K562 (cell line): ENCODE results near the gene CAPN7.

Source experiments
- CHD4 ChIP-seq: fragments of 200-600 bp; sonication (generic); IDR thresholded peaks from 3 replicates; pipeline ENCODE4 v1.6.1; 2012; ENCODE audit warnings: low read depth, mild to moderate bottlenecking, mixed read lengths, low read length, inconsistent platforms; ENCODE audit not compliant: insufficient read depth, insufficient replicate concordance, poor library complexity, severe bottlenecking
- HNRNPK ChIP-seq: fragments of 200-400 bp; formaldehyde crosslinking; IDR thresholded peaks from one replicate; pipeline ENCODE4 v1.6.1; 2018; ENCODE audit warnings: mild to moderate bottlenecking, low read depth, low read length; ENCODE audit not compliant: poor library complexity, severe bottlenecking
- KAT7 ChIP-seq: sonication (generic); formaldehyde crosslinking; IDR thresholded peaks from 2 replicates; pipeline ENCODE4 v1.8.0; 2022; ENCODE audit warnings: missing genetic modification reagents, mild to moderate bottlenecking, borderline replicate concordance
- RFX7 ChIP-seq: fragments of 250-450 bp; sonication (Bioruptor Pico); IDR thresholded peaks from 2 replicates; pipeline ENCODE4 v1.5.1; 2021; ENCODE audit warnings: mild to moderate bottlenecking
- SIN3A ChIP-seq, 2 experiments: fragments of 150-350 bp in 1 of 2; IDR thresholded peaks; 2 replicates each; pipeline ENCODE4 v1.6.1; 2011 to 2016; ENCODE audit warnings: borderline replicate concordance in 2 of 2, low read depth in 2 of 2, low read length in 2 of 2, mild to moderate bottlenecking in 2 of 2, moderate library complexity in 2 of 2; ENCODE audit not compliant: control insufficient read depth in 1 of 2
- TARDBP ChIP-seq: fragments of 450-650 bp; IDR thresholded peaks from 2 replicates; pipeline ENCODE4 v1.6.1; 2016
- ZNF121 ChIP-seq: sonication (generic); formaldehyde crosslinking; conservative IDR thresholded peaks from 2 replicates; pipeline ENCODE4 v1.8.0; 2022; ENCODE audit warnings: missing genetic modification reagents
- TF ChIP-seq, protein P1 (sequence below), 3 experiments: IDR thresholded peaks in 2 of 3; conservative IDR thresholded peaks in 1 of 3; 2 replicates each; pipeline ENCODE4 v1.5.1; 2011 to 2012; ENCODE audit warnings: low read length in 3 of 3, mild to moderate bottlenecking in 3 of 3, control low read depth in 2 of 3, improper control_type of control experiment in 1 of 3, inconsistent platforms in 1 of 3, low read depth in 1 of 3, mixed read lengths in 1 of 3, moderate library complexity in 1 of 3; ENCODE audit not compliant: insufficient read depth in 2 of 3

DNA sequence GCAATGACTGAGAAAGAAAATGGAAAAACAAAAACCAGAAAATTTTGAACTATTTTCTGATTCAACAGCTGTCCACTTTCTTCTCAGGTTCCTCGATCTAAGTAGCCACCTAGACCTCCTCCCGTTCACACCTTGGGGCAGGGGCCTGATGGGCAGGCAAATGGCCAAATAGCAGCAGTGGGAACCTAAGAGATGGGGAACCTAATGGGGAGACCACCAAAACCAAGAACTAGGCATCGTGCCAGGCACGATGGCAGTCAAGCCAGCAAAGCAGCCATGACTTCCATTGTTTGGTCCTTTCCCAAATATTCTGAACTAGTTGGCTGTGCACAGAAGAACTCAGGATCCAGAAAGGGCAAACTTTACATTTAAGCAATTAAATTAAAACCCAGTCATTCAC is 57.1 kb downstream of the CAPN7 start:
- TF ChIP-seq HNRNPK (no peak), ZNF121 (CRISPR knock-in tag) (no peak), CHD4 (no peak), SIN3A (IDR thresholded peaks at IDR 0.05; ENCODE audit: borderline replicate concordance in 2 of 2, control insufficient read depth in 1 of 2, low read depth in 2 of 2, low read length in 2 of 2) (no peak), RFX7 (CRISPR knock-in tag) (no peak), TARDBP (no peak), KAT7 (CRISPR knock-in tag) (no peak)
- TF ChIP-seq, protein P1, sequence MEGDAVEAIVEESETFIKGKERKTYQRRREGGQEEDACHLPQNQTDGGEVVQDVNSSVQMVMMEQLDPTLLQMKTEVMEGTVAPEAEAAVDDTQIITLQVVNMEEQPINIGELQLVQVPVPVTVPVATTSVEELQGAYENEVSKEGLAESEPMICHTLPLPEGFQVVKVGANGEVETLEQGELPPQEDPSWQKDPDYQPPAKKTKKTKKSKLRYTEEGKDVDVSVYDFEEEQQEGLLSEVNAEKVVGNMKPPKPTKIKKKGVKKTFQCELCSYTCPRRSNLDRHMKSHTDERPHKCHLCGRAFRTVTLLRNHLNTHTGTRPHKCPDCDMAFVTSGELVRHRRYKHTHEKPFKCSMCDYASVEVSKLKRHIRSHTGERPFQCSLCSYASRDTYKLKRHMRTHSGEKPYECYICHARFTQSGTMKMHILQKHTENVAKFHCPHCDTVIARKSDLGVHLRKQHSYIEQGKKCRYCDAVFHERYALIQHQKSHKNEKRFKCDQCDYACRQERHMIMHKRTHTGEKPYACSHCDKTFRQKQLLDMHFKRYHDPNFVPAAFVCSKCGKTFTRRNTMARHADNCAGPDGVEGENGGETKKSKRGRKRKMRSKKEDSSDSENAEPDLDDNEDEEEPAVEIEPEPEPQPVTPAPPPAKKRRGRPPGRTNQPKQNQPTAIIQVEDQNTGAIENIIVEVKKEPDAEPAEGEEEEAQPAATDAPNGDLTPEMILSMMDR (IDR thresholded peaks at IDR 0.05 in 2 of 3, conservative IDR thresholded peaks at IDR 0.05 in 1 of 3; ENCODE audit: insufficient read depth in 2 of 3, low read depth in 1 of 3, low read length in 3 of 3): no peak
